GM18520 (cell line): ENCODE results near the gene SMIM28.
A peak's percentile ranks its signal among the peaks of the same experiment; 100 is the strongest.

Experiments used
- ATAC-seq: cut with Tn5 transposase; IDR thresholded peaks from one replicate; pipeline ENCODE4 v1.9.1; 2021; ENCODE audit not compliant: unreplicated experiment

SMIM28 gene

DNA sequence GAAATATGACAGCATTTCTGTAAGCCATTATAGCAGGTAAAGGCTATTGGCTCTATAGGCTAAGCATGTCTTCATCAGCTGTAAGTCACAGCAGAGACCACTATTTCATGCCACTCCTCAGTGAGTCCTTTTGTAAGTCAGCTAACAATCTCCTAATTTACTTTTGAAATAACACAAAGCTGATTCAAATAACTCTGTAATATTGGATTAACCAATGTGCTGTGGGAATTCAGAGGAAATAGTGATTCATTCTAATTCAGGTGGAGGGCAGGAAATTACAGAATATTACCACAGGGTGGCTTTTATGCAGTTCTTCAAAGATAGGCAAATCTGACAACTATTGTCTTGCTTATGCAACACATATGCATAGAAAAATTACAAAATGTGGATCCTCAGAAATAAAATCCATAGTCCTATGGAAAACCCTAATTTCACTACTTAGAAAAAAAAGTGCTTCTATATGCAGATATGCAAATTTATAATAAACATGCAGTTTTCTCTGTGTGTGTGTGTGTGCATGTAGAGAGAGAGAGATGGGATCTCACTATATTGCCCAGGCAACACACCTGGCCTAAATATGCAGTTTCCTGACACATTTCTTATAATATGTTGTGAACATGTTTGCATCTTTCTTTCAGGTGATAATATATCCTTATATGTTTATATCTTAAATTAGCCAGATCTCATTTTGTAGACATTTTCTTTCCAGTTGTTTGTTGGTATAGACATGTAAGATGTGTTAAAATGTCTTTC, 4.8 kb upstream of the SMIM28 start:
- no peak for ATAC-seq

DNA sequence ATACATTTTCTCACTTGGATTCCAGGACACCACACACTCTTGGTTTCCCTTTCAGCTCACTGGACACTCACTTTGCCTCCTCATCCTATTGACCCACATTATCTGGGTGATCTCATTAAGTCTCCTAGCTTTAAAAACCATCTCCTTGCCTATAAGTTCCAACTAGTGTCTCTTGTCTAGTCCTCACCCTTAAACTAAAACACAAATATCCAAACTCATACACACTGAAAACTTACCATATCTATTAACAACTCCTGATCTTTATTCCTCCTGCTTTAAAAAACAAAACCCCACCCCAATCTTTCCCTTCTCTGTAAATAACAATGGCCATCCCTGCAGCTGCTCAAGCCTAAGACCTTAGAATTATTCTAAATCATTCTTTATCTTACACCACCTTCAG, 3.5 kb upstream of the SMIM28 start:
- no peak for ATAC-seq

DNA sequence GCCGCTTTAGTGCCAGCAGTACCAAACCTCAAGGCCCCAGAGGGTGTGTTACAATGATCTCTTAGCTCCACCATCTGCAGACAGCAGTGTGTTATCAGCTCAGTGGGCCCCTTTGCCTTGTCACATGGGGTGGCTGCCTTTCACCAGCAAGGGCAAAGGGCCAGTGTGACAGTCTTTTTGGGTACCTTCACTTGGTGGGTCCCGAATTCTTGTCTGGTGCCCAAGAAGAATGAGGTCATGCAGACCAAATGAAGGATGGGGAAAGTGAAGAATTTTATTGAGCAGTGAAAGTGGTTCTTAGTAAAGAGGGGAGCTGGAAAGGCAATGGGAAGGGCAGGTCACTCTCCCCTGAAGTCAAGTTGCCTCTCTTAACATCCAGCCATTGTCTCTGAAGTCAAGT, 2.9 kb upstream of the SMIM28 start:
- no peak for ATAC-seq

DNA sequence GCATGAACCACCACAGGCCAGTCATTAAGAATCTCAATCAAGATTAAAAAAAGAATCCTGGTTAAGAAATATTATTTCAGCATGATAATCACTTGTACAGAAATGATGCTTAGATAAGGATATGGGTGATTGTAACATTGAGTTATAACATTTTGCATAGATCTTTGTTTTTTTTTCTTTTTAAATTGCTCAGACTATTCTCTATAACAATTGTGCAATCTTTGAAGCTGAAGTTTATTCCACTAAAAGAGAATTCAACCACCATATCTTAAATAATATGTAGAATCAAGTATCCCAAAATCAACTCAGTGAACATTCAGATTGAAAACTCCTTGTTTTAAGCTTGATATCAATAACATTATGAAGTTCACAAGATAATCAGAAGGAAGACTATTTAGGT, 663 bp upstream of the SMIM28 start:
- no peak for ATAC-seq

DNA sequence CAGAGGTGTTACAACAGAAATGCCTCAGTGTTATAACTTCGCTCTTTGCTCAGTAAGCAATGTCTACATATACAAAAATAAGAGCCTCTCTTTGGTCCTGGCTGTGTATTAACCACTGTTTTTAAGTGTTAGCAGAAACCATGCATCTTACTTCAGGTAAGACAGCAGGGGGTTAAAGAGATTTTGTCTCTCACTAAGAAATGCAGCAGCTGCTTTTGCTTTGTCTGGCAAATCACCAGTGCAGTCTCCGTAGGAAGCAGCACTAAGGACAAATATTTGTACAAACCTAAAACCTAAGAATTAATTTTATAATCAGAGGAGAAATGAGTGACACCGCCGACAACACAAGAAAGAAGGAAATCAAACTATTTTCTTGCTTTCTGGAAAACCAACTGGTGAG, 758 bp downstream of the SMIM28 start:
- no peak for ATAC-seq

DNA sequence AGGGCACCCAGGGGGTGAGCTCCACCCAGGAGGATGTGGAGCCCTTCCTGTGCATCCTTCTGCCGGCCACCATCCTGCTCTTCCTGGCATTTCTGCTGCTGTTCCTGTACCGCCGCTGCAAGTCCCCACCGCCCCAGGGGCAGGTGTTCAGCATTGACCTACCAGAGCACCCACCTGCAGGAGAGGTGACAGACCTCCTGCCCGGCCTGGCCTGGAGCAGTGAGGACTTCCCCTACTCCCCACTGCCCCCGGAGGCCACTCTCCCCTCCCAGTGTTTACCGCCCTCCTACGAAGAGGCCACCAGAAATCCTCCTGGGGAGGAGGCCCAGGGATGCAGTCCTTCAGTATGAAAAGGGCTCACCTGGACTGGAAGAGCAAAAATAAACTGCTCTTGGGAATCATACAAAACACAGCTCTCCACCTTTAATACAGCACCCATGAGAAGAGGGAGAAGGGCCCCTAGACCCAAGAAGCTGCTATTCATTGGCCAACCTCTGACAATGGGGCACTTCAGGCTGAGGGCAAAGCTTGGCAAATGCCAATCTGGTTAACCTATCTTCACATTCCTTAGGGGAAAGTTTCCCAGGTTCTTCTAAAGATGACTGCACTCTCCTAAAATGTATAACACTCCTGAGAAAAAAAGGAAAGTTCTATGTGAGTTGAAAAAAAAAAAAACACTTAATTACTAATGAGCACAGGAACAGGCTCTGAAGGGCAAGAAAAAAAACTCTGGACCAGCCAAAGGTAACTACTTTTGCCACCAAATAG, 5.0 kb downstream of the SMIM28 start:
- no peak for ATAC-seq

DNA sequence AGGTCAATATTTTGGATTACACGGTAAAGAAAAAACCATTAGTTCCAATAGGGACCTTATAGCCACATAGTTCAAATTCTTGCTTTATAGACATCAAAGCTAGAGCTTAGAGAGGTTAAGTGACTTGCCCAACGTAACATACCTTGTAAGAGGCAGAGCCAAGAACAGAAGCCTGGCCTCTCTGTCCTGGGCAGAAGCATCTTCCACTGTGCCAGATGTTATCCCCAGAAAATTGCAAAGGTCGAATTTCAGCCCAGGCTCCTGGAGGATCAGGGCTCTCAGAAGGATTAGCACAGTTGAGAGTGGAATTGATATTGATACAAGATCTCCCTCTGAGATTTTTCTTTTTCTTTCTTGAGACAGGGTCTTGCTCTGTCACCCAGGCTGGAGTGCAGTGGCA, 6.1 kb downstream of the SMIM28 start:
- ATAC-seq: no peak

DNA sequence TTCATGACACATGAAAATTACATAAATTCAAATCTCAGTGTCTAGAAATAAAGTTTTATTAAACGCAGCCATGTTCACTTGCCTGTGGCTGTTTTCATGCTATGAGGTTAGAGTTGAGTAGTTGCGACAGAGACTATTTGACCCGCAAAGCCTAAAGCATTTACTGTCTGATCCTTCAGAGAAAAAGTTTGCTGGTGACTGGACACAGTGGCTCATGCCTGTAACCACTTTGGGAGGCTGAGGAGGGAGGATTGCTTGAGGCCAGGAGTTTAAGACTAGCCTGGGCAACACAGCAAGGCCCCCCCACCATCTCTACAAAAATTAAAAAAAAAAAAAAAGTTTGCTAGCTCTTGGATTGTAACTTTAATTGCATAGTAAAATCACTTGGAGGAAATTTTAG, 9.2 kb downstream of the SMIM28 start:
- ATAC-seq: no peak

DNA sequence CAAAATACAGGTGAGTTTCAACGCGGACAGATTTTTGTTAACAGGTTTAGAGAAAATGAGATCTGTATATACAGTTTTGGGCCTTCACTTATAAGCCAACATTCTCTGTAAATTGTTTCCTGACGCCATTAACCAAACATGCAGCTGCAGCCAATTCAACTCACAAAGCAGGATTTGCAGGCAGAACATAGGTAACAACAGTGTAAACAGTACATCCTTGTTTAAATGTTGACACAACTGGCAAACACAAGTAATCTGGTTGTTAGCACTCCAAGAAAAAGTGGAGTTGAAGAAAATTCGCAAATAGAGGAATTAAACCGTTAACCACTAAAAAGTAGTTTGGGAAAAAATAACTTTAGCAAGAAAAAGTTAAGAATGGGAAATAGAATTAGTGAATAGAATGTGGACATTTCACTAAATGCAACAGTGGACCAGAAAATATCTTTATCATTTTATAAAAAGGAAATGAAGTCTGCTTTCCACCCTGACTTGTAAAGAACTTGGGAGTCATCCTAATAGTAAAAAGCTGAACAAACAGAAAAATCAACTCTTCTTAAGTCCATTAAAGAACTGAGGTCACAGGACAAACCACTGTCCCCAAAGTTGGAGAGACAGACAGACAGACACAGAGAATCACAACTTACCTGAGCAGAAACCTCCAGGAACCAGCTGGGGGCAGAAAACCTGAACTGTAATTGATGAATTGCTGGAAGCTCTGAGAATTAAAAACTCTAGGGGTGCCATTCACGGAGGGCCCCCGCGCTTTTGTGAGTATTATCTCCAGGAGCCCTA, 10.1 kb downstream of the SMIM28 start:
- ATAC-seq: no peak

DNA sequence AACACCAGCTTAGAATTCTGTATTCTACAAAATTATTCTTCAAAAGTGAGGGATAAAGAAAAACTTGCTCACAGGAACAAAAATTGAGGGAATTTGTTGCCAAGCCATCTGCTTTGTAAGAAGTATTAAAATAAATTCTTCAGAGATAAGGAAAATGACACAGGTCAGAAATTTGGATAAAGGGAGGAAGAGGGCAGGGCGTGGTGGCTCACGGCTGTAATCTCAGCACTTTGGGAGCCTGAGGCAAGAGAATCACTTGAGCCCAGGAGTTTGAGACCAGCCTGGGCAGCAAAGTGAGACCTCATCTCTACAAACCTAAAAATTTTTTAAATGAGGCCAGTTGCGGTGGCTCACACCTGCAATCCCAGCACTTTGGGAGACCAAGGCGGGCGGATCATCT, 11.8 kb downstream of the SMIM28 start:
- no peak for ATAC-seq

DNA sequence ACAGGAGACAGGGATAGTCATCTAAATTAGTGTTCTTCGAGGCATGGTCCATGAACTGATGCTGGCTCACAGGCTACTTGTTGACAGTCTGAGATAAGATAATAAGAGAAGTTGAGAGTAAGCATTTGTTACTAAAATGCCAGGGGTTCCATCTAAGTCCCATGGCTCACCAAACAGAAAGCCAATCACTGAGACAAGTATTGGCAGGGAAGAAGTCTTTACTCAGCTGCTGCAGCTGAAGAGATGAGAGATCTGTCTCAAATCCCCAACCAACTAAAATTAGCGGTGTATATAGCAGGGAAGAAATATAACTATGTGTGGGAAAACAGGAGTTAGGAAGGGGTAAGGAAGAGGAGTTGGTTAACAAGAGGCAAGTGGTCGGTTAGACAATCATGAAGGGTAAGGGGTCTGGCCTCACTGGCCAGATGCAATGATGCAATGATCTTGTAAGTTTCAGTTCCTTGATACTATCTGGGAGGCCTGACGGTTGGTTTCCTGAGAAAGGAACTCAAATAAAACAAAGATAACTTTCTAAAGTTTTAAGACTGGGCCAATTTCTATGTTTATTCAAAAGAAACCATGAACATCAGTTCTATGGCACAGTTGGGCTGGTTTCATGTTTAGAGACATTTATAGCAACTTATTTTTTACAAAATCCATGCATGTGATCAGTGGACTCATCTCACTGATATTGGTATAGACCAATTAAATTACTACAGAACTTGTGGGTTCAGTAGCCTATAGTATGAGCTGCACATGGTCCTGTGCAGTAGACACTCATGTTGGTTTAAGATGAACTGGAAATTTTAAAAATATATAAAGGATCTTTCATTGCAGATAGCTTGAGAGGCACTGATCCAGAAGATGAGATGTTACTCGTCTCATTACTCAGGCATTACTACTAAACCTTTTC, 16.4 kb downstream of the SMIM28 start:
- ATAC-seq: no peak

DNA sequence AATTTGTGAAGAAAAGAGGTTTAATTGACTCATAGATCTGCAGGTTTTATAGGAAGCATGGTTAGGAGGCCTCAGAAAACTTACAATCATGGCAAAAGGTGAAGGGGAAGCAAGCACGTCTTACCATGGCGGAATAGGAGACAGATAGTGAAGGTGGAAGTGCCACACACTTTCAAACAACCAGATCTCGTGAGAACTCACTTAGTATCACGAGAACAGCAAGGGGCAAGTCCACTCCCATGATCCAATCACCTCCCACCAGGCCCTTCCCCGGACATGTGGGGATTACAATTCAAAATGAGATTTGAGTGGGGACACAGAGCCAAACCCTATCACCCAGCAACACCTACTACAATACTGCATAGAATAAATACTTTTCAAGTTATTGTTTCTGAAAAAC, 19.0 kb downstream of the SMIM28 start:
- no peak for ATAC-seq

DNA sequence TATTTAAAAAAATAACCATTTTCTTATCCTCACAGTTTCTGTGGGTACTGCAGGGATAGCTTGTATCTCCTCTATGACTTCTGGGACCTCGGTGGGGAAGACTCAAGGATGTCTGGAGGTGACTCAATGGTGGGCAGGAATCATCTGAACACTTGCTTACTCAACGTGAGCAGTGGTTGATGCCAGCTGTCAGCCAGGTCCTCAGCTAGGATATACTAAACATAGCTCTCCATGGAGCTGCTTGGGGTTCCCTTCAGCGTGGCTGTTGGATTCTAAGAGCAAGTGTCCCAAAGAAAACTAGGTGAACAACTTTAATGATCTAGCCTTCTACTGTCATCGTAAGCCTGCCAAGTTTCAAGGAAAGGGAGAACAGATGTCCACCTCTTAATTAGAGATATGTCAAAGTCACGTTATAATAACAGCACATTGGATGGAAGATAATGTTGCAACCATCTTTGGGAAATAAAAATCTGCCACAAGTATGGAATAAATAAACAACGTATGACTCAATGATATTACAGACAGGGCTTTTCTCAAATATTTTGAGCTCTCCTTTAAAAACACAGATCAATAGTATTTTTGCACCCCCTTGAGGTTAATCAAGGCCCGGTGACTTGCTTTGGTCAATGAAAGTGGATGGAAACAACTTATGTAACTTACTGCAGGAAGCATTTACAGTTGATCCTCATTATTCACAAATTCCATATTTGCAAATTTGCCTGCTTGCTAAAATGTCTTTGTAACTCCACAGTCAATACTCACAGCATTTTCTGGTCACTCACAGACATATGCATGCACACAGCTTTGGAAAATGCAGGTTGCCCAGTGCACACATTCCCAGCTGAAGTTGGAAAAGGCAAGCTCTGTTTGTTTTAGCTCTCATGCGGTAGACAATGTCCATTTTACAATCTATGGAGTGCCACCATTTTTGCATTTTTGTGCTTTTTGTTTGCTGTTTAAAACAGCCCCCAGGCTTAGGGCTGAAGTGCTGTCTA, 19.7 kb downstream of the SMIM28 start:
- no peak for ATAC-seq

DNA sequence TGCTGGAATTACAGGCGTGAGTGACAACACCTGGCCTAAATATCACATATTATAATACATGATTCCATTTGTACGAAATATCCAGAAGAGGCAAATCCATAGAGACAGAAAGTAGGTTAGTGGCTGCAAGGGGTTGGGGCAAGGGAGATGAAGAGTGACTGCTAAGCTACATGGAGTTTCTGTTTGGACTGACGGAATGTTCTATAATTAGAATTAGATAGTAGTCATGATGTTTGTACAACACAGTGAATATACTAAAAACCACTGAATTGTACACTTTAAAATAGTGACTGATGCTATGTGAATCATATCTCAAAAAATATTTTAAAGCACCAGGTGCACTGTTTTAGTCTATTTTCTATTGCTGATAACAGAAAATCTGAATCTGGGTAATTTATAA, 22.6 kb downstream of the SMIM28 start:
- ATAC-seq: no peak

DNA sequence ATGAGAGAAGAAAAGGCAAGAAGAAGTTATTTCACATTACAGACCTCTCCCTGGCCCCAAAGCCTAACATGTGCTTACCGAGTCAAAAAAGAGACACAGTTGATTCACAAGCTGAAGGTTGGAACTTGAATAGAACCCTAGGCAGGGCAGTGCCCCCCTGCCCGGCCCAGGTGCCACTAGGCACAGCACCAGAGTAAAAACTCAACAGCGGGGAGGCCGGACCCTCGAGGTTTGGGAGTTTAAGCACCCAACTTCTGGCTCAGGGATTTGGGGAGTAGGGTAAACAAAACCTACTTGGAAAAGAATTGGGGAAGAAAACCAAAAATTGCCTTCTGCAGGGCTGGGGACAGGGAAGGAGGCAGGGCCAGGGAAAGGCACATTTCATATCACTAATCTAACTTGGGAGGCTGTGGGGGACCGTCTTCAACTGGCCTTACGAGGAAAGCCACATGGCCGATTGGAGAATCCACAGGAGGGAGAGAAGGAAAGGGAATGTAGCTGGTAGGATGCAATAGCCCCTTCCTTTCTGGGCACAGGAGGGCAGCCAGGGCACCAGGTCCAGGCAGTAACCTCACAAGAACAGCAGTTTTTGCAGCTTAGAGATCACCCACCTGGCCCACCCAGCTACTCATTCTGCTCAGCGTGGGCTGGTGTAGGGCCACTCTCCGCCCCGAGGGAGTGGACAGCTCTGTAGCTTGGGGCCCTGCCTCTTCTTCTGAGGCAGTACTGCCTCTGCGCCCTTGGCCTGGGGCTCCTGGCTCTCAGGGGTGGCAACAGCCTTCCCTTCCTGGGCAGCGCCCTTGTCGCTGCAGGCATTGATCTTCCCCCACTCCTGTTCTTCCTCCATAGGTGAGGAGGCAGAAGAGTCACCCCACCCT, 24.5 kb downstream of the SMIM28 start:
- no peak for ATAC-seq

DNA sequence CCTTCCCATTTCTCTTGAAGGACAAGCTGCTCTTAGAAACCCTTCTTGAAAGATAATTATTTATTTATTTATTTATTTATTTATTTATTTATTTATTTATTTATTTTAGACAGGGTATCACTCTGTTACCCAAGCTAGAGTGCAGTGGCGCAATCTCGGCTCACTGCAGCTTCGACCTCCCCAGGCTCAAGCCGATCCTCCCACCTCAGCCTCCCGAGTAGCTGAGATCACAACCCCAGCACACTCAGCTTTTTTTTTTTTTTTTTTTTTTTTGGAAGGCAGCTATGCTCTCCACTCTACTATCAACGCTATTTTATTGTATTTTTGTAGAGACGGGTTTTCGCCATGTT, 25.1 kb downstream of the SMIM28 start:
- ATAC-seq: no peak

DNA sequence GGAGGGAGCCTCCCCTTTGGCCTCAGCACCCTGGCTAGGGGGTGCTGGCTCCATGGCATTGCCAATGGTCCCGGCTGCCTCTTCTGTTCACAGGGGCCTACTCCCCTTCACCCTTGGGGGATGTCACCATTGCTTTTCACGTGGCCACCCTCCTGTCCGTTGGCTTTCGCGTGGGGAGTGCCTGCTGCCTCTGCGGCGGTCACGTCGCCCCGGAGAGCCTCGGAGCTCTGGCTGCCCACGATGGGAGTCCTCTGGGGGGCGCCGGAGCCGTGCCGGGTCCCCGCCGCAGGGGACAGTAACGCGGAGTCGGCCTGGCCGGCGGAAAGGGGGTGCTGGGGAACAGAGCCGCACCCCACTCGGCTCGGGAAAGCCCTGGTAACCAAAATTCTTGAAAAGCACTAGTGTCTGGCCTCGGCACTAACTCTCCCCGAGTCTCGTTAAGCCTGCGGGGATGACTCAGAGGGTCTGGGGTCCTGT, 25.7 kb downstream of the SMIM28 start:
- no peak for ATAC-seq

DNA sequence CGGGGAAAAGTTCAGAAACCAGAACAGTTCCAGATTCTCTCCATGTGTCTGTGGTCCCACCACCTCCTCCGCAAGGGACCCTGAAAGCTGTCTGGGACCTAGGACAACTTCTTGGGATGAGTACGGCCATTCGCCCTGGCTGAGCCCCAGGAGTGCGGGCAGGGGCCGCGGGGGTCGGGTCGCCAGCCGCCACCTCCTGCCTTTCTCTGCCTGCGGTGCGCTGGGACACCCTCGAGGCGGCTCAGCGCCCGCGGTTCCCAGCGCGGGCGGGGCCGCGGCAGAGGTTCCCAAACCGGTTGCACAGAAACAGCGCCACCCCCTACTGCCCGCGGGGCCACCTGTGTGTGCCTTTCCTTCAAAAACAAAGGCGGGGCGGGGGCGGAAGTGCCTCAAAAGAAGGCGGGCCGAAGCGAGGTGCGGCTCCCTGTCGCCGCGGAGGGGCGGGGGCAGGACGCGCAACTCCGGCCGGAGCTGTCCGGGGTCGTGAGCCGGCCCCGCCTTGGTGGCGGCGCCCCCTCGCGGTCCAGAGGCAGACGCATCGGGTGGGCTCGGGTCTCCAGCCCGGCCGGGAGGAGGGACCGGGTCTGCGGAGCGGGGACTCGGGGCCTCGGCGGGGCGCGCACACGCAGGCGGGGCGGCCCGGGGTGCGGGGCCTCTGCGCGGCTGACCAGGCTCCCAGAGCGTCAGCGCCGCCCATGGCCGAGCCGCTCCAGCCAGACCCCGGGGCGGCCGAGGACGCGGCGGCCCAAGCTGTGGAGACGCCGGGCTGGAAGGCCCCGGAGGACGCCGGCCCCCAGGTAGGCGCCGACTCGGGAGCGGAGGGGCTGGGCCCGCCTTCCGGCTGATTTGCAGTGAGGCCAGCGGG, 26.3 kb downstream of the SMIM28 start, which contains the start of gene HEBP2:
Gene HEBP2, plus strand, starts transcription at position 423 of the 865 bp plus-strand sequence. Its CDS starts 273 bp downstream, at position 696.
- ATAC-seq: peak; percentile 89
